ENCODE data around the gene CCT7. TPM values are rescaled to one million over a fixed set of nuclear protein-coding genes. Genes with fewer than 3 reads are reported as not detected.

The CCT7 gene
- total RNA-seq, 1 experiment from 2014 or later: 482 TPM

DNA sequence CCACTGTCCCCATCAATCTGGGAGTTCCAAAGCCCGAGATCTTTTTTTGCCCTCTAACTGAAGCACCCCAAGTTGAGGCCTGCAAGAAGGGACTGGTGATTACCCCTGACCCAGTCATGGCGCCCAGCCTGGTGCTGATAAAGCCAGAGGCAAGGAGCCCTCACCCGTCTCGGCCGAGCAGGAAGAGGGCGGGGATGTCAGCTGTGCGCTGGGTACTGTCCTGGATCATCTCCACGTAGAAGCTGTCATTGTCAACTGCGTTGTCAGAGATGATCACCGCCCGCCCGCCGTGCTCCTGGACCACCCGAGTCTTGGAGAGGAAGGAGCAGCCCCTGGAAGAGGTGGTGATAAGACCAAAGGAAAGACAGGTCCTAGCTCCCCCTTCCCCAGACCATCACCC, 5.5 kb upstream of the CCT7 start:
- CTCF ChIA-PET: interaction anchor here (0.8 to 1.5 kb wide), 2 partner anchors 16 to 51 kb away, joined by 5 to 7 read pairs; no protein-coding TSS in a partner anchor
- no peak overlapping the region for H3K27ac Mint-ChIP-seq
- H3K36me3 Mint-ChIP-seq: peaks cover 3% of the 10 kb centered on the region; the same call in 1 of the 2 replicates
- ATAC-seq (no peak), DNase-seq (ENCODE audit: low spot score) (no peak)
- H3K4me3 Mint-ChIP-seq: no peak overlapping the region
- peaks cover 2% of the 10 kb centered on the region for H3K4me1 Mint-ChIP-seq
- H3K9me3 Mint-ChIP-seq: no peaks in the 10 kb centered on the region
- H3K27me3 Mint-ChIP-seq (ENCODE audit: low read depth): no peaks in the 10 kb centered on the region; the same call in 1 of the 2 replicates
- TF ChIP-seq, protein P1, sequence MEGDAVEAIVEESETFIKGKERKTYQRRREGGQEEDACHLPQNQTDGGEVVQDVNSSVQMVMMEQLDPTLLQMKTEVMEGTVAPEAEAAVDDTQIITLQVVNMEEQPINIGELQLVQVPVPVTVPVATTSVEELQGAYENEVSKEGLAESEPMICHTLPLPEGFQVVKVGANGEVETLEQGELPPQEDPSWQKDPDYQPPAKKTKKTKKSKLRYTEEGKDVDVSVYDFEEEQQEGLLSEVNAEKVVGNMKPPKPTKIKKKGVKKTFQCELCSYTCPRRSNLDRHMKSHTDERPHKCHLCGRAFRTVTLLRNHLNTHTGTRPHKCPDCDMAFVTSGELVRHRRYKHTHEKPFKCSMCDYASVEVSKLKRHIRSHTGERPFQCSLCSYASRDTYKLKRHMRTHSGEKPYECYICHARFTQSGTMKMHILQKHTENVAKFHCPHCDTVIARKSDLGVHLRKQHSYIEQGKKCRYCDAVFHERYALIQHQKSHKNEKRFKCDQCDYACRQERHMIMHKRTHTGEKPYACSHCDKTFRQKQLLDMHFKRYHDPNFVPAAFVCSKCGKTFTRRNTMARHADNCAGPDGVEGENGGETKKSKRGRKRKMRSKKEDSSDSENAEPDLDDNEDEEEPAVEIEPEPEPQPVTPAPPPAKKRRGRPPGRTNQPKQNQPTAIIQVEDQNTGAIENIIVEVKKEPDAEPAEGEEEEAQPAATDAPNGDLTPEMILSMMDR (IDR thresholded peaks at IDR 0.05): no peak
- POLR2A ChIA-PET: interaction anchor here (1.1 kb wide), 1 partner anchor 16 kb away, joined by 4 read pairs; no protein-coding TSS in a partner anchor

DNA sequence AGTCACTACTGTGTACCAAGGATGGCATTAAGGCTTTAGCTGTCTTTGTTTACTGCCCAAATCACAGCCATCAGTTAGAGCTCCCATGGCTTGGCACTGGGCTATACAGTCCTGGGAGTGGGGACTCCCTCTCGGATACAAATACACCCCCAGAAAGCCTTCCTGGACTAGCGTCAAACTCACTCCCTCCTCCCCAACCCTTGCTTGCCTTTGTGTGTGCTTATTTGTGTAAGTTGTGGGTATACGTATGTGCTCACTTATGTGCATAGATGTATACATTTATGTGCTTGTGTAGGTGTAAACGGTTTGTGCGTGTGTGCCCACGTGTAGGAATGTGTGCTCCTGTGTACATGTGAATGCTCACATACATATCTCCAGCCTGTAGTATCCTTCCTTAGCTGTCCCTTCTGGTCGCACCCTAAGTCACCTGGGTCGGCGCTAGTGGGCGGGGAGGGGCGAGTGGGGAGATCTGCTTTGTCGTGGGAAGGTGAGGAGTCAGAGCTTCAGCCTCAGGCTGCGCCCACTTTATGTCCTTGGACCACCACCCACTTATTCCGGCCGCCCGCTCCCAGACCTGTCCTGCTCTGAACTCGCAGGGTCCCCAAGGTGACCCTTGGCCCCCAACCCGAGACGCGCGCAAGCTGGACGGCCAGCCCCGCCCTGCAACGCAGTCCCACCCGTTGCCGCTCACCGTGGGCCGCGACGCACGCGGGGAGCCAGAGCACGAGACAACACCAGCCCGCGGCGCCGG, 1.5 kb upstream of the CCT7 start:
- Mint-ChIP-seq H3K36me3 (peaks cover 4% of the 10 kb centered on the region; the same call in 1 of the 2 replicates), H3K27ac (no peak overlapping the region), H3K4me3 (peak overlapping the region; percentile 100), H3K4me1 (peaks cover 25% of the 10 kb centered on the region), H3K9me3 (no peaks in the 10 kb centered on the region), H3K27me3 (ENCODE audit: low read depth) (no peaks in the 10 kb centered on the region; the same call in 1 of the 2 replicates)
- no peak for ATAC-seq
- no peak for DNase-seq (ENCODE audit: low spot score)
- POLR2A ChIA-PET: interaction anchor here (0.5 to 1.6 kb wide), 7 partner anchors 9 to 145 kb away, joined by 3 to 4 read pairs (median 3); partner anchors contain the start of gene NOTO
- TF ChIP-seq ZNF219 (CRISPR knock-in tag; IDR thresholded peaks at IDR 0.05; ENCODE audit: borderline replicate concordance) (no peak), ETV6 (CRISPR knock-in tag; IDR thresholded peaks at IDR 0.05) (no peak), KAT7 (CRISPR knock-in tag; IDR thresholded peaks at IDR 0.05; ENCODE audit: borderline replicate concordance) (no peak), RELA (CRISPR knock-in tag; IDR thresholded peaks at IDR 0.05; ENCODE audit: borderline replicate concordance) (no peak), SMAD4 (CRISPR knock-in tag; IDR thresholded peaks at IDR 0.05) (no peak), NR2C2 (CRISPR knock-in tag; IDR thresholded peaks at IDR 0.05) (no peak)
- TF ChIP-seq, protein P2, sequence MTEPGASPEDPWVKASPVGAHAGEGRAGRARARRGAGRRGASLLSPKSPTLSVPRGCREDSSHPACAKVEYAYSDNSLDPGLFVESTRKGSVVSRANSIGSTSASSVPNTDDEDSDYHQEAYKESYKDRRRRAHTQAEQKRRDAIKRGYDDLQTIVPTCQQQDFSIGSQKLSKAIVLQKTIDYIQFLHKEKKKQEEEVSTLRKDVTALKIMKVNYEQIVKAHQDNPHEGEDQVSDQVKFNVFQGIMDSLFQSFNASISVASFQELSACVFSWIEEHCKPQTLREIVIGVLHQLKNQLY (CRISPR knock-in tag; IDR thresholded peaks at IDR 0.05): no peak
- CTCF ChIA-PET: interaction anchor here (0.8 to 3.0 kb wide), 13 partner anchors 13 to 370 kb away, joined by 3 to 39 read pairs (median 4); partner anchors contain the start of genes EGR4 and SPR

DNA sequence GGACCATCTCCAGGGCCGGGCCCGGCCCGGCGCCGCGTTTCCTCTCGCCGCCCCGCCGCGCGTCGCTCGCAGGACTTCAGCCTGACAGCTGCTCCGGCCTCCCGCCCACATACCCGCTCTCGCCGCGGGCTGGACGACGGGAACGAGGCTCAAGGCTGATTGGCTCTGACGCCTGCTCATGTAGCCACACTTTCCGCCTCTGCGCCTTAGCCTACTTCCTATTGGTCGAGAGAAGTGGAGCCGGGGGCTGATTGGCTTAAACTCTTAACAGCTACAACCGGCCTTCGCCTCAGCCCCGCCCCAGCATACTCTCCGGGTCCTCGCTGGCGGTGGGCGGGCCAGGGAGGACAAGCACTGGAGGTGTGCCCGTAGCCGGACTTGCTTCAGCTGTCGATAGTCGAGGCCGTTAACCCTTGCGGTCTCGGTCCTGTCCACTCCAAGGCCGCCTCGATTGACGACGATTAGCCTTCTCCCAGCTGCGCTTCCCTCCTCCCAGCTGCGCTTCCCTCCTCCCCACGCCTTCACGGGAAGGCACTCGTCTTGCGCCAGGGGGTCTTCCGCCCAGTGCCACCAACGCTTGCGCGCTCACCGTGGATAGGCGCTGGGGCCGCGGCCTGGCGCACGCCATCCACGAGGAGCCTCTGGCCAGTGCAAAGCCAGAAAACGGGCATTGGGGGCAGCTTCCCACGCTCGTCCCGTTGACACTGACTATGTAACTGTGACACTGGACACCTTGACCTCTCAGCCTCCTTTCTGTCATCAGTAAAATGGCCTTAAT, 765 bp upstream of the CCT7 start, which contains the start of gene PRADC1:
PRADC1 (minus strand) TSS at position 86 of the 778 bp plus-strand sequence; CDS start at position 7, 79 bp downstream.
- Mint-ChIP-seq H3K36me3 (peaks cover 4% of the 10 kb centered on the region; the same call in 1 of the 2 replicates), H3K27me3 (ENCODE audit: low read depth) (no peaks in the 10 kb centered on the region; the same call in 1 of the 2 replicates), H3K4me3 (peak within 1 kb of the TSS; percentile 100), H3K9me3 (no peaks in the 10 kb centered on the region), H3K4me1 (peaks cover 29% of the 10 kb centered on the region), H3K27ac (peak within 1 kb of the TSS; percentile 90)
- ATAC-seq (peak; percentile 93), DNase-seq (ENCODE audit: low spot score) (peak; percentile 98)
- ChIA-PET POLR2A (interaction anchor here (0.5 to 2.1 kb wide), 12 partner anchors 10 to 144 kb away, joined by 3 to 7 read pairs (median 3); partner anchors contain the start of gene NOTO), CTCF (interaction anchor here (0.8 to 3.0 kb wide), 14 partner anchors 14 to 370 kb away, joined by 3 to 39 read pairs (median 4); partner anchors contain the start of genes EGR4 and SPR)
- TF ChIP-seq, protein P3, sequence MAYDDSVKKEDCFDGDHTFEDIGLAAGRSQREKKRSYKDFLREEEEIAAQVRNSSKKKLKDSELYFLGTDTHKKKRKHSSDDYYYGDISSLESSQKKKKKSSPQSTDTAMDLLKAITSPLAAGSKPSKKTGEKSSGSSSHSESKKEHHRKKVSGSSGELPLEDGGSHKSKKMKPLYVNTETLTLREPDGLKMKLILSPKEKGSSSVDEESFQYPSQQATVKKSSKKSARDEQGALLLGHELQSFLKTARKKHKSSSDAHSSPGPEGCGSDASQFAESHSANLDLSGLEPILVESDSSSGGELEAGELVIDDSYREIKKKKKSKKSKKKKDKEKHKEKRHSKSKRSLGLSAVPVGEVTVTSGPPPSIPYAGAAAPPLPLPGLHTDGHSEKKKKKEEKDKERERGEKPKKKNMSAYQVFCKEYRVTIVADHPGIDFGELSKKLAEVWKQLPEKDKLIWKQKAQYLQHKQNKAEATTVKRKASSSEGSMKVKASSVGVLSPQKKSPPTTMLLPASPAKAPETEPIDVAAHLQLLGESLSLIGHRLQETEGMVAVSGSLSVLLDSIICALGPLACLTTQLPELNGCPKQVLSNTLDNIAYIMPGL (CRISPR knock-in tag; IDR thresholded peaks at IDR 0.05): no peak
- TF ChIP-seq EMX1 (CRISPR knock-in tag; IDR thresholded peaks at IDR 0.05) (no peak), FOXP1 (CRISPR knock-in tag; IDR thresholded peaks at IDR 0.05; ENCODE audit: borderline replicate concordance) (peak; percentile 82; the same call in 1 of the 2 replicates), PRRX2 (CRISPR knock-in tag; IDR thresholded peaks at IDR 0.05) (no peak), FOXK1 (CRISPR knock-in tag; IDR thresholded peaks at IDR 0.05) (peak; percentile 94), ZNF416 (CRISPR knock-in tag; IDR thresholded peaks at IDR 0.05) (no peak), NR2C2 (CRISPR knock-in tag; IDR thresholded peaks at IDR 0.05) (no peak), ZNF138 (CRISPR knock-in tag; conservative IDR thresholded peaks at IDR 0.05) (no peak), FOXJ3 (CRISPR knock-in tag; IDR thresholded peaks at IDR 0.05; ENCODE audit: borderline replicate concordance) (no peak), SMAD3 (CRISPR knock-in tag; IDR thresholded peaks at IDR 0.05; ENCODE audit: borderline replicate concordance) (peak; percentile 72; the same call in 1 of the 2 replicates)
- TF ChIP-seq, protein P4, sequence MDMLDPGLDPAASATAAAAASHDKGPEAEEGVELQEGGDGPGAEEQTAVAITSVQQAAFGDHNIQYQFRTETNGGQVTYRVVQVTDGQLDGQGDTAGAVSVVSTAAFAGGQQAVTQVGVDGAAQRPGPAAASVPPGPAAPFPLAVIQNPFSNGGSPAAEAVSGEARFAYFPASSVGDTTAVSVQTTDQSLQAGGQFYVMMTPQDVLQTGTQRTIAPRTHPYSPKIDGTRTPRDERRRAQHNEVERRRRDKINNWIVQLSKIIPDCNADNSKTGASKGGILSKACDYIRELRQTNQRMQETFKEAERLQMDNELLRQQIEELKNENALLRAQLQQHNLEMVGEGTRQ (CRISPR knock-in tag; IDR thresholded peaks at IDR 0.05): no peak
- TF ChIP-seq, protein P5, sequence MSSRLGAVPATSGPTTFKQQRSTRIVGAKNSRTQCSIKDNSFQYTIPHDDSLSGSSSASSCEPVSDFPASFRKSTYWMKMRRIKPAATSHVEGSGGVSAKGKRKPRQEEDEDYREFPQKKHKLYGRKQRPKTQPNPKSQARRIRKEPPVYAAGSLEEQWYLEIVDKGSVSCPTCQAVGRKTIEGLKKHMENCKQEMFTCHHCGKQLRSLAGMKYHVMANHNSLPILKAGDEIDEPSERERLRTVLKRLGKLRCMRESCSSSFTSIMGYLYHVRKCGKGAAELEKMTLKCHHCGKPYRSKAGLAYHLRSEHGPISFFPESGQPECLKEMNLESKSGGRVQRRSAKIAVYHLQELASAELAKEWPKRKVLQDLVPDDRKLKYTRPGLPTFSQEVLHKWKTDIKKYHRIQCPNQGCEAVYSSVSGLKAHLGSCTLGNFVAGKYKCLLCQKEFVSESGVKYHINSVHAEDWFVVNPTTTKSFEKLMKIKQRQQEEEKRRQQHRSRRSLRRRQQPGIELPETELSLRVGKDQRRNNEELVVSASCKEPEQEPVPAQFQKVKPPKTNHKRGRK (CRISPR knock-in tag; IDR thresholded peaks at IDR 0.05; ENCODE audit: borderline replicate concordance): no peak

All from WTC11 (cell line).